HG03108 (cell line): Measurements from ENCODE around the gene SLC35F5.
"Not testable (repeated sequence)": the region's sequence is repeated elsewhere in the genome, so short reads cannot be mapped to it uniquely, and the experiment has no call there.

ENCODE experiments used
- ATAC-seq: cut with Tn5 transposase; IDR thresholded peaks from one replicate; pipeline ENCODE4 v1.9.1; 2021; ENCODE audit warnings: moderate library complexity; ENCODE audit not compliant: unreplicated experiment

SLC35F5 gene, protein sequence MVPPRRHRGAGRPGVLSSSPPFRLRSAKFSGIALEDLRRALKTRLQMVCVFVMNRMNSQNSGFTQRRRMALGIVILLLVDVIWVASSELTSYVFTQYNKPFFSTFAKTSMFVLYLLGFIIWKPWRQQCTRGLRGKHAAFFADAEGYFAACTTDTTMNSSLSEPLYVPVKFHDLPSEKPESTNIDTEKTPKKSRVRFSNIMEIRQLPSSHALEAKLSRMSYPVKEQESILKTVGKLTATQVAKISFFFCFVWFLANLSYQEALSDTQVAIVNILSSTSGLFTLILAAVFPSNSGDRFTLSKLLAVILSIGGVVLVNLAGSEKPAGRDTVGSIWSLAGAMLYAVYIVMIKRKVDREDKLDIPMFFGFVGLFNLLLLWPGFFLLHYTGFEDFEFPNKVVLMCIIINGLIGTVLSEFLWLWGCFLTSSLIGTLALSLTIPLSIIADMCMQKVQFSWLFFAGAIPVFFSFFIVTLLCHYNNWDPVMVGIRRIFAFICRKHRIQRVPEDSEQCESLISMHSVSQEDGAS

DNA sequence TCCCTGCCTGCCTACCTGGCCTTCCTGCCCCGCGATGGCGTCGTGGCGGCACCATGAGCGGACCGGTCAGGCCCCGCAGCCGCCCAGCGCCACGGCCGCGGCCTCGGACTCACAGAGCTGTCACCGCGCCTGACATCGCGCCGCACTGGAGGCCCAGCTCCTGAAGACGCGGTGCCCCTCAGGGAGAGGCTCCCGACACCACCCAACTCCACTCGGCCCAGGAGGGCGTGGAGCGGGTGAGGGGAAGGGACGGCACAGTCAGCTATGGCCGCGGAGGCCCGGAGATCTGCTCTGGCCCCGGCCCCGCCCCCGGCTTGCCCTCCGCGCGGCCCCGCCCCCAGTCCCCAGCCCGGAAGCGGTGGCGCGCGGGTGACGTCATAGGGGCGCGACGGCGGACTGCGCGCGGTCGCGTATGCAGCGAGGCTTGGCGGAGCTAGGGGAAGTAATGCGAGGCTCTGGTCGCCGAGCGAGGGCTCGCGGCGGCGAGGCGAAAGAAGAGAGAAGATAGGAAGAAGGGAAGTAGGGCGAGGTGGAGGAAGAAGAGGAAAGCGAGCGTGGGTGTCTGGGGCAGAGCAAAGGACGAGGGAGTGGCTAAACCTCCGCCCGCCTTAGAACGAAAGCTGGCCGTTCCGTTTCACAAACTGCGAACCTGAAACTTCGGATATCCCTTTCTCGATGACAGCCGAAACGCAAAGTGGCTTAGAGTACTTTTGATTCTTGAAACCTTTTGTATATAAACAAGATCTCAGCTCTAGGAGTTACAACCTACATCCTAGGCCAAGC lies at the start of gene SLC35F5:
TSS of gene SLC35F5 (minus strand) at position 288 of the 783 bp plus-strand sequence. CDS start at position 55, 233 bp downstream.
- ATAC-seq: peak; percentile 82

DNA sequence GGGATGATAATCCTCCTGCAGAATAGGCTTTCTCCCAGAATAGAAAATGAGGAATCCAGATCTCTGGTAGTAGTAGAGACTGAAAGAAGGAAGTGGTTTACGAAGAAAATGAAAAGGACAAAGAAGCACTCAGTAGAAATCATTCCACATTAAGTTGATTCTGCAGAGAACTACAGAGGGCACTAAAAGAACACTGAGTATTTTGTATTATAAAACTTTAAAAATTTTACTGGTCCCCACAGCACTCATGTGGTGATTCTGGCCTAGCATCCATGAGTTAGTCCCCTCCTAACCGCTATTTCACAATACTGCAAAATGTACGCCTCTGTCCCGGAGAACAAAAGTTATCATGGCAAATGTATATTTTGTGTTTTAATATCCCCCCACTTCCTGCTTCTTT lies 42.9 kb upstream of the SLC35F5 start:
- ATAC-seq: no peak

DNA sequence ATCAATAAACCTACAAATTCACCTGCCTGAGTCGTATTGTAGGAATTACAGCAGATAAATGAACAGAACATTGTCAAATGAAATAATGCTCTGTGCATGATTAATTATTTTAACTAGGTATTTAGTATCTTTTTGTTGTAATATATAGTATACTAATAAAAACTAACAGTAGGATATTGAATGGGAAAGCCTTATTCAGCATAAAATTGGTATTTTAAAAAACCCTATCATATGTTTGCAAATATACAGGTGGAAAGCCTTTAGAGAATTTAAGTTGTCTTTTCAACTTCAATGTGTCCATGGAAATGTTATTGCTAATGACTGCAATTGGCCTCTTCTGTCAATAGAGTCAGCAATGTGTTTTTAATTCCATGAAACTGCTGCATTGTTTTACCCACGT lies 40.8 kb upstream of the SLC35F5 start:
- ATAC-seq: no peak

DNA sequence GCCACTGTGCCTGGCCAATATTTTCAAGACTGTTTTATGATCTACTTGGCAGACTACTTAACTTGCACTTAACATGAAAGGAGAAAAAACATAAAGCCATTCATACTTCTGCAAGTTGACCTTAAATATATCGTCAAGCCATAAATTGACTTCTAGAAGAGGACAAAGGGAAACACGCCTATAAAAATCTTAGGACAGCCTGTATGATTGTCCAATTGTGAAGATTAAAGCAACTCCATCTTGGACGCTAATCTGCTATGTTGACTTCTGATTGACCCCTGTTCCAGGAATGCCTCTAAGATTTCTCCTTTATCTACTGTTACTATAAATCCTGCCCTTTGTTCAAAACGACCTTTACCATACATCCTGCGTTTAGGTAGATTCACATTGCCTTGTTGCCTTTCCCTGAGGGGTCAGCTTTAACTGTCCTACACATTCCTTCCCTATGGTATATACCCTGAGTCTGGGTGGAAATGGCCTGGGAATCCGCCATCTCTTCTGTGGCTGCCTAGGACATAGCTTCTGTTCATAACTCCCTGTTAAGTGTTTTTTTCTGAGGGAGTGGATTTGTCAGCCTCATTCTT lies 40.2 kb upstream of the SLC35F5 start:
- no peak for ATAC-seq

DNA sequence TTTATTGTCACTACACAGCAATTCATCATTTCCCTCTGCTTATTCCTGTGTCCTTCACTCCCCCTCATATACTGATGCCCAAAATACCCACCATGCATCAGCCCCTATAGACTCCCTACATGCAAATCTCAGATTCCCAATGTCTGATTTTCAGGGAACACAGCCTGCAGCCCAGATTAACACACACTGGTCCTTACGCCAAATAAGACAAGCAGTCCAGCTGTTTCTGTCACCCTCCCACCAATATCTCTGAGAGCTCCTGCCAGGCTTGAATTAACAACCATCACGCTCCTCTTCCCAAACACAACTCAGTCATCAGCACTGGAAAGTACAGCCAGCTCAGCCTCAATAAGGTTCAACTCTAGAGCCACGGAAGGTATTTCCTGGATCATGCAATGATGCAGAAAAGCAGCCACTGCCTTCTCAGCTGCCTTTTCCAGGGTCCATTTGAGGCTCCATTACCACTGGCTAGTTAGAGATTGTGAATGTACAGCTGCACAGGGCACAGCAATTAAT lies 39.0 kb upstream of the SLC35F5 start:
- no peak for ATAC-seq

DNA sequence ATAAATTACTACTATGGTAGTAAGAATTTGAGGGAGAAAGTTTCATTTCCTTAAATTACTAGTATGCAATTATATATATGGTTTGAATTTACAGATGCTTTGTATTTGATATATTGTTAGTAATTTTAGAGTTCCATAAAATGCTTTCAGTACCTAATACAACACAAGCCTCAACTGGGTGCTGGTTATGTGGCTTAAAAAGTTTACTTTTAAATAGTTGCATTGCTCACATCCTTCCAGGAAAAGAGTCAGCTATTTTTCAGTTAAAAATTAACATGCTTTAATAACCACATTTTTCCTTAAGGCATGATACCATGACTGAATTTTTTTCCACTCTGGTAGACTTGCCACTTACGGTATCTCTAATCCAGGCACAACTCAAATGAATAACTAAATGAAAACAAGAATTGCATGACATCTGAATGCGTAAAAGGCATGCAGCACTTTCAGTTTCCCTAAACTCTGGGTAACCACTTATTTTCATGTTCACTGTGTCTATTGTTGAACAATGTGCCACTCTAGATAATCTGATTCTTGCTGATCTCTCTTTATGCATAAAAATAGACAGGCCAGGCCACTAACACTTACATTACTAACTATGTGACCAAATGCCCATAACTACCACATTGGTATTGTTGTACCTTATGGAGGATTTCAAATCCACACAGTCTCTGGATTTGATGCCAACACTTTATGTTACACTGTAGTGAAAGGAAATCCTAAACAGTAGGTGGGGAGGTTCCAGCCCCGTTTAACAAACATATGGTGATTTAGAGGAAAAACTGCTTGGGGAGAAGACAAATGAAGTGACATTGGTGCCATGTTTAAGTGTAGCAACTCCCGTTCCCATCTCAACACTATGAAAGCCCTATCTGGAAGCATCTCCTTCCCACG lies 35.5 kb upstream of the SLC35F5 start:
- ATAC-seq: peak; percentile 97

DNA sequence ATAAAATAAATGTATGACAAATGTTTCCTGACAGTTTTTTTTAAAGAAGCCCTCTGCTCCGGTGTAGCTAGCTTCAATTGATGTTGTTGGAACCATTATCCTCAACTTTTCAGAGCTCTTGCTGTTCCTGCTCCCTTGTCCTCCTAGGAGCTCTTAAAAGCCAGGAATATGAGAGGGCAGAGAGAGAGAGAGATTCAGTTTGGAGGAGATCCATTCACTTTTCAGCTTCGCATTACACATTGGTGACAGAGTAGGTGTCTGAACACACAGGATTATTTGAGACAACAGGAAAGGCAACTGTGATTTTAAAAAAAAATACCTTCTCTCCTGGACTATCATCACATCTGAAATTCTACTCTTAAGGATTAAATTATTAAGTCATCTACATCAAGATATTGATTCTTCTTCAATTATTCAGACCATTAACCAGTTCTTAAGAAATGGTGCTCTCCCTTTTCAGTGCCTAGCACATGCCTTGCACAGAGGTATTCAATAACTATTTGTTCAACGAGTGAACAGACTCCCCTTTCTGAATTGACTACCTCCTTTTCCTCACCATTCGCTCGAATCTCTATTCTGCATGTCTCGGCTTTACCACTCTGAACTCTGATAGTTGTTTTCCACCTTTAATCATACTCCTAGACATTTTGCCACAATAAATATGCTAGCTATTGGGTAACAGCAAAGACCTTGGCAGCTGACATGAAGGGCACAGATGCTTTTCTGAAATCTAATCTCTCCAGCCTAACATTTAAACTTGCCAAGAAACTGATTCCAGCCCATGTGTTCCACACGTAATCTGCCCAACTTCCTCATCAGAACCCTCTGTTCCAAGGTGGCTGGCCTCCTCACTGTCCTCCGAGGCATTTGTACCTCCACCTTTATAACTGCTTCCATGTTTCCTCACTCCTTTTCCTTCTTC lies 28.6 kb upstream of the SLC35F5 start:
- ATAC-seq: no peak

DNA sequence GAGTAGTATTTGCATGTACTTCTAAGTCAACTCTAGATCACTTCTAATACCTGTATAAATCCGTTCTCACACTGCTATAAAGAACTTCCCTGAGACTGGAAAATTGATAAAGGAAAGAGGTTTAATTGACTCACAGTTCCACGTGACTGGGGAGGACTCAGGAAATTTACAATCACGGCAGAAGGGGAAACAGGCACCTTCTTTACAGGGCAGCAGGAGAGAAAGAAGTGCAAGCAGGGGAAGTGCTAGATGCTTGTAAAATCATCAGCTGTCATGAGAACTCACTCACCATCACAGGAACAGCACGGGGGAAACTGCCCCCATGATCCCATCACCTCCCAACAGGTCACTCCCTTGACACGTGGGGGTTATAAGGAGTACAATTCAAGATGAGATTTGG lies 24.0 kb upstream of the SLC35F5 start:
- no peak for ATAC-seq

DNA sequence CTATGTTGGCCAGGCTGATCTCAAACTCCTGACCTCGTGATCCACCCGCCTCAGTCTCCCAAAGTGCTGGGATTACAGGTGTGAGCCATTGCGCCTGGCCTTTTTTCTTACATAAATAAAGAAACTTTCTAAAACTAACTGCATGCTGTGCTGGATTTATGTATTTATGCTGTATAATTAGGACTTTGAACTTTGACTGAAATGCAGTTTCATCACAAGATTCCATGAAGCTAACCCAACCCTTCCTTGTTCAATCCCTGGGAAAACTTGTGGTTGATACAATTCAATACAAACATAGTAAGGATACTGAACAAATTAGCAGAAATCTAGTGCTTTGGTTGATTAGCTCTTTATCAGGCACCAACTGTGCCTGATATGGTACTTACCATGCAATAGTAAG lies 20.9 kb upstream of the SLC35F5 start:
- no peak for ATAC-seq

DNA sequence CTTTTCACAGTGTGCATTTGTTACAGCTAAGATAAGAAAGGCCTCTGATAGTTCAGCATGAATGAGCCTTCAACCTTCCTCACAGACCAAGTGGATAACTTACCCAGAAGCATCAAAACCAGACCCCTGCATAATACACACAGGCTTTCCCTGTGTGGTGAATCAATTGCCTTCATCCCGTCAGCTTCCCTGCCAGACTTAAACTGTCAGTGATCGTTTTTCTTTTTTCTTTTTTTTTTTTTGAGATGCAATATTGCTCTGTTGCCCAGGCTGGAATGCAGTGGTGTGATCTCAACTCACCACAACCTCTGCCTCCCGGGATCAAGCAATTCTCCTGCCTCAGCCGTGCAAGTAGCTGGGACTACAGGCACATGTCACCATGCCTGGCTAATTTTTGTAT lies 20.5 kb upstream of the SLC35F5 start:
- no peak for ATAC-seq

DNA sequence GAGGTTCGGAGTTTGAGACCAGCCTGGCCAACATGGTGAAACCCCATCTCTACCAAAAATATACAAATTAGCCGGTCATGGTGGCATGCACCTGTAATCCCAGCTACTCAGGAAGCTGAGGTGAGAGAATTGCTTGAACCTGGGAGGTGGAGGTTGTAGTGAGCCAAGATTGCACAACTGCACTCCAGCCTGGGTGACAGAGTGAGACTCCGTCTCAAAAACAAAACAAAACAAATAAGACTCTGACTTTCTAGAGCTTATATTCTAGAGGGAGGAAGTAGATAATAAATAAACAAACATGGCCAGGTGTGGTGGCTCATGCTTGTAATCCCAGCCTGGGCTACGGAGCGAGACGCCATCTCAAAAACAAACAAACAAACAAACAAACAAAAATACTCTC lies 18.2 kb upstream of the SLC35F5 start:
- not testable (repeated sequence) for ATAC-seq

DNA sequence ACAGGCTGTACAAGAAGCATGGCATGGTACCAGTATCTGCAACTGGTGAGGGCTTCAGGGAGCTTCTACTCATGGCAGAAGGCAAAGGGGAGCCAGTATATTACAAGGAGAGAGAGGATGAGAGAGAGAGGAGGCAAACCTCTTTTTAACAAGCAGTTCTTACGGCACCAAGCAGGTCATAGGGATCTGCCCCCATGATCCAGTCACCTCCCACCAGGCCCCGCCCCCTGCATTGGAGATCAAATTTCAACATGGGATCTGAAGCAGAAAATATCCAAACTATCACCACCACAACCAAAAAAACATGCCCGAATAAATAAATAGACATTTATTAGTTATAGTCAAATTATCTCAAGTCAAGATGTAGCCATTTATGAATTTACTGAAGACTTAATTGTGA lies 14.5 kb upstream of the SLC35F5 start:
- ATAC-seq: no peak

DNA sequence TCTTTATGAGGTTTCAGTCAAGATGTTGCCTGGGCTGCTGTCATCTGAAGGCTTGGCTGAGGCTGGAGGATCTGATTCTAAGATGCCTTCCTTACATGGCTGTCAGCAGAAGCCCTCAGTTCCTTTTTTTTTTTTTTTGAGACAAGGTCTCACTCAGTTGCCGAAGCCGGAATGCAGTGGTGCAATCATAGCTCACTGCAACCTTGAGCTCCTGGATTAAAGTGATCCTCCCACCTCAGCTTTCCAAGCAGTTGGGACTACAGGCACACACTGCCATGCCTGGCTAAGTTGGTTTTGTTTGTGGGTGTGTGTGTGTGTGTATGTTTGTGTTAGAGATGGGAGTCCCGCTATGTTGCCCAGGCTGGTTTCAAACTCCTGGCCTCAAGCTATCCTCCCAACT lies 13.1 kb upstream of the SLC35F5 start:
- no peak for ATAC-seq

DNA sequence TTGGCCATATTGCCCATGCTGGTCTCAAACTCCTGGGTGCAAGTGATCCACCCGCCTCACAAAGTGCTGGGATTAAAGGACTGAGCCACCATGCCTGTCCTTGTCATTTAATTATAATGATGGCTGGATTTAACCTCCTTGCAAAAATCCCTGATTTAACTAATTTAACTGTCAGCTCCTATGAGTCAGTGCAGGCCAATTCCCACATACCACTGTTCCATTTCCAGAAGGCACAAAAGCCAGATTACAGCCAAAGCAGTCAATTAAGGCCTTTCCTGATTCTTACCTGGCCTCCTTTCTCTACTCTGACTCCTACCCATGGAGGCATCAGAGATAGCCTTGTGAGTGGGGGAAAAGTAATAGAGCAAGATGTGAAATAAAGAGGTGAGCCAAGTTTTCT lies 12.3 kb upstream of the SLC35F5 start:
- ATAC-seq: no peak

DNA sequence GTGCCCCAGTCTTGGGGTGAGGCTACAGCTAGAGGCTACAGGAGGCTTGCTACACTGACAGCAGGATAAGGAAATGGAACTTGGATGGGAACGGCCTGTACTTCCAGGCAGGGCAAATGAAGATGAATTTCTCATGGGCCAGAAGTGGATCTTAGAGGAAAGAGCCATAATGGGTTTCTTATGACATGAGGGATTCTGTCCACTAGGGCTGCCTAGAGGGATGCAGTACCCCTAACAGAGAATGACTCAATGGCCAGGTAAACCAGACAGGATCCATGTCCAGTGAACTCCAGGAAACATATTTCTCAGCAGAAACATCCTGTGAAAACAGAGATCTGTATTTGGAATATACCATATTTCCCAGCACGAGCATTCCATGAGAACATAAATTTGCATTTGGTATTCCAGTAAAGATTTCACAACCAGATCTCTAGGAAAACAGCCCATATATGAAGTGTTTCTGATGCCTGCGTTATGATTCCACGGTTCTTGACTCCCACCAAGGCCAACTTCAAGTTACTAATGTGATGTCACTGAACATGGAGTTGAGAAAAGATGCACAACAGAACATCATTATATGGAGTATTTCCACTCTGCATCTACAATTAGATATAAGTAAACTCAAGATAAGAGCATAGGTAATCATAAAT lies 11.5 kb upstream of the SLC35F5 start:
- no peak for ATAC-seq

DNA sequence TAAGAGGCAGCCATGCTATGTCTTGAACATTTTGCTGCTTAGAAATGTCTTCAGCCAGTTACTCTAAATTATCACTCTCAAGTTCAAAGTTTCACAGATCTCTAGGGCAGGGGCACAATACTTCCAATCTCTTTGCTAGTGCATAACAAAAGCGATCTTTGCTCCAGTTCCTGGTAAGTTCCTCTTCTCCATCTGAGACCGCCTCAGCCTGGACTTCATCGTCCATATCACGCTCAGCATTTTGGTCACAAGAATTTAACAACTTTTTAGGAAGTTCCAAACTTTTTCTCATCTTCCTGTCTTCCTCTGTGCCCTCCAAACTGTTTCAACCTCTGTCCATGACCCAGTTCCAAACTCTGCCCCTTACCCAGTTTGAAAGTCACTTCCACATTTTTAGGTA lies 8.8 kb upstream of the SLC35F5 start:
- no peak for ATAC-seq

DNA sequence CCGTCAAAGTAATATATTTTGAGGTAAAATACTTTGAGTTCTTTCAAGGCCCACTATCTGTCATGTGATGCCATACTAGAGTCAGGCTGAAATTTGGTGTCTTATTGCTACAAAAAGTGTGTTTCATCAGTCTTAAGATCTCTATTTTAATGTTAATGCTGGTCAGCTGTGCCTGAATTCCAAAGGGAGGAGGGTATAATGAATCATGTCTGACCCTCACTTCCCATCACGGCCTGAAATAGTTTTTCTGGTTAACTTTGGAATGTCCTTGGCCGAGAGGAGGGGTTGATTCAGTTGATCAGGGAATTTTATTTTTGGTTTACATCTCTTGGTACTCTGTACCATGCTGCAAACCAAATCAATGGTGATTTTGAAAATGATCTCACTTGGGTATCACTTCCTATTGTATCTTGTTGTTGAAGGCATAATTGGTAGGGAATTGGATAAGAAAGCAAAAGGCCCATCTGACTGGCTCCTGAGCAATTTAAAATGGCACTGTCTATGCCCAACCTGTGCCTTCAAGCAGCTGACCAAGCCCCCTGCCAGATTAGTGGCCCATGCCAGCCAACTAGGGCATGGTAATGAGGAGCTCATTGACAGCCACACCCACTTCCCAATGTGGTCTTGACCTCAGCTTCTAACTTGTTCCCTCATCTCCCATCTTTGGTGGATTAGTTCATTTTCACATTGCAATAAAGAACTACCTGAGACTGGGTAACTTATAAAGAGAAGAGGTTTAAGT lies 6.1 kb upstream of the SLC35F5 start:
- ATAC-seq: no peak

DNA sequence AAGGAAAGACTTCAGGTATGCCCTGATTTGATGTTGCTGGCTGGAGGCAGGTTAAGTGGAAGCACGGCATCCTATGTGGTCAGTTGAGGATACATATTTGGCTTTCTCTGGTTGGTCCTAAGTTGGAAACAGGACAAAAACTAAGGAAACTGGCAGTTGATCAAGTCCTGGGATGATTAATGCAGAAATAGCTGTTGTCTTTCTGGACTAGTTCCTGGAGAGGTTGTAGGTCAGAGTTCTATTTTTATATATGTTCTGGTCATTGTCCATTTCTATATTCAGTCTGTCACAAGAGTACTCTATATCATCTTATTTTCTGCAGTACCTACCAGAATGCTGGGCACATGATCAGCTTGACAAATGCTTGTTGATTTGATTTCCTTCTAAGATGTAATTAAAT lies 4.0 kb upstream of the SLC35F5 start:
- no peak for ATAC-seq
